GM19023 (cell line): ENCODE results near the gene KCNJ9.
A peak's percentile ranks its signal among the peaks of the same experiment; 100 is the strongest.

Source experiments
- ATAC-seq: cut with Tn5 transposase; IDR thresholded peaks from one replicate; pipeline ENCODE4 v1.9.1; 2021; ENCODE audit warnings: mild to moderate bottlenecking, moderate library complexity; ENCODE audit not compliant: unreplicated experiment

The KCNJ9 gene

DNA sequence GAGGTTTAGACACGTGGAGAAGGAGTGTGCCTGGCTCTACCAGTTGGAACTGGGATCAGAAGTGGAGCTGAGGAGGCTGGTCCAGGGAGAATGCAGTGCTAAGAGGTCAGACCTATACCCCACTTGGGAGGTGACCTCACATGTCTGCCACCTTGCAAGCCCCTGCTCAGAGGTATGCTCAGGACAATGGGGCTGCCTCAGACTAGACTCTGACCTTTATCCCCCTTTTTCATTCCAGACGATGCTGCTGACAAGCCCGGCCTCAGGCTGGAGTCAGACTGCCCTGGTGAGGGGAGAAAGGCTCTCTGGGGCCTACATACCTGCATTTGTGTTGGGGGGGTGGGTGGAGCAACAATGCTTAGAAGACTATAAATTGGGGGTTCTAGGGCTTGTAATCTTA is 16.6 kb upstream of the KCNJ9 start:
- ATAC-seq: no peak

- no peak for ATAC-seq
Measured at GRCh38 chr1:160066829-160067745, 14.3 kb upstream of the KCNJ9 start.

GRCh38 chr1:160068225-160068624 is 13.1 kb upstream of the KCNJ9 start:
- no peak for ATAC-seq

- no peak for ATAC-seq
Measured at GRCh38 chr1:160069460-160070231, 11.7 kb upstream of the KCNJ9 start, which contains the start of gene KCNJ10. Gene KCNJ10, minus strand, starts transcription at chr1:160070160. Its CDS starts 27,628 bp downstream, at chr1:160042532.

GRCh38 chr1:160070243-160071163 is 10.8 kb upstream of the KCNJ9 start:
- ATAC-seq: peak; percentile 60

GRCh38 chr1:160071289-160071688 is 10.0 kb upstream of the KCNJ9 start:
- ATAC-seq: no peak

- no peak for ATAC-seq
Measured at GRCh38 chr1:160074865-160075264, 6.5 kb upstream of the KCNJ9 start.

DNA sequence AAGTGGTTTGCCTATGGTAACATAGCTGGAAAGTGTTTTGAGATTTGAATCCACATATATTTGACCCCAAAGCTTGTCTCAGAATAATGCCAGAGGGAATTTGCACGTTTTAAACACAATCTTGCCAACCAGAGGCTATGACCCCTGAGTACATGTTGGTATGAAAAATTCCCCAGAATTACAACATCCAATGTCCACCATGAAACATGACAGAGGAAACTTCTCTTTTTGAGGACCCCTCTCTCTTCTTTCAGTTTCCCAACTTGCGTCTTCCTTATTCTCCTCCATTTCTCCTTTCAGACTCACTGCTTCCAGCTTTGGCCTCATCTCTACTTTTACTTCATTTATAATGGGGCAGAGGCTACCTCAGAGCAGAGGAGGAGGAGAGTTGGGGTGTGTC is 5.5 kb upstream of the KCNJ9 start:
- ATAC-seq: no peak

- no peak for ATAC-seq
Measured at GRCh38 chr1:160076295-160076694, 5.0 kb upstream of the KCNJ9 start.

DNA sequence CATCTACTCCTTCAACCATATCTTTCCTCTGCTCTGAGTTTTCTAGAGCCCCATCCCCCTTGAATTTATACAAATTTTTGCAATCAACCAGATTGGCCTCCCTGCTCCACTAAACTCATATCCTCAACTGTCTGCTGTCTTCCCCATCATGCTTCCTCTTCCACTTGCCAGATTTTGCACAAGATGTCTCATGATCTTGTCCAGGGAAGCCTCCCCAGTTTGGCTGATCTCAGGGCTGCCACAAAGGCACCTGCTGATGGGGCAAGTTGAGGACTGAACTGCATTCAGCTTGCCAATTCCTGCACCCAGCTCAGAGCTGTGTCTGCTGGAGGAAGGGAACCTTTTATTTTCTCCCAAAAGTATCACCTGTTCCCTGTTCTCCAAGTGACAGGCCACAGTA is 3.9 kb upstream of the KCNJ9 start:
- no peak for ATAC-seq

DNA sequence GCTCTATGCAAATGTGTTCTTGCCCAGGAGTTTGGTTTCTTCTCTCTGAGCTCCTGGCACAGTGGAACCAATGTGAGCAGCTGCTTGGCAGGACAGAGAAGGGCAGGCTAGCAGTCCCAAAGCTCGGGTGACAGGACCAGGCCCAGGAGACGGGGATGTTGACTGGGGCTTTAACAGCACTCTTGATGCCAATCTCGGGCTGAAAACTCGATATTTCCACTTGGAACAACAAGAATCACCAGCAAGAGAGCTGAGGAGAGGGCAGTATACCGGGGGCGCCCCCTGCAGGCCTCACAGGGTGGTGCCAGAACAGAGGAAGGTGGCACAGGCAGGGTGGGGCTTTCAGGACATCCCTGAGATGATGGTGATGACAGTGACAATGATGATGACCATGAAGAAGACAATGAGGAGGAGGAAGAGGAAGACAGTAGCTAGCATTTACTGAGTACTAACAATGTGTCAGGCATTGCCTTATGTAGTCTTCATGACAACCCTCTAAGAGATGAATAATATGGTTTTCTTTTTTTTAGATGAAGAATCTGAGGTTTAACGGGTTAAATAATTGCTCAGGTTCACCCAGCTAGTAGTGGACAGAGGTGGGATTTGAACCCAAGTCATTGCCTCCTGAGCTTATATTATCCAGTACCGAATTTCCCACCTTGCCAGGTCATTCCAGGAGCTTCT is 2.7 kb upstream of the KCNJ9 start:
- no peak for ATAC-seq

GRCh38 chr1:160079448-160079847 is 1.9 kb upstream of the KCNJ9 start:
- no peak for ATAC-seq

DNA sequence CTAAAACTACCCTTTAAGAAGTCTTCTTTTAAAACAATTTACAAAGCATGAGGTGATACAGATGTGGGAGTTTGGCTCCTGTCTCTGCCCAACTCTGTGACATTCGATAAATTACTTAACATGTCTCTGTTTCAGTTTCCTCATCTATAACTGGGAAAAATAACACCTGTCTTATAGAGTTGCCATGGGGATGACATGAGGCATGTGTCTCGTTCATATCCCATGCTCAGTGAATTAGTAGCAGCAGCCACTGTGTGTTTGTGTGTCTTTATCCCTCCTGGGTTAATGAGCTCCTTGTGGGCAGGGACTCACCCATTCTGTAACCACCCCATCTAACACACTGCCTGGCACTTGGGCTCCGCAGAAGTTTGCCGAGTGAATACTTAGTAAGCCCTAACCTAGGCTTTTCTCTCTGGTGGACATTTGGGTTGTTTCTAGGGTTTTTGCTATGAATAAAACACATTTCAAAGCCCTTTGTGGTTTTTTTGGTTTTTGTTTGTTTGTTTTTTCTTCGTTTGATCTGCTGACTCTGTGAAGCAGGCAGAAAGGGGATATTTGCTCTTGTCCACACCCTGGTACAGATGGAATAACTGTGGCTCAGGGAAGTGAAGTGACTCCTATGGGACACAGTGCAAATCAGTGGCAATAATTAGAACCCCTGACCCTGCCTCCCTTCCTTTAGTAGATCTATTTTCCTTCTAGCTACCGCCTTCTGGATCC is 797 bp upstream of the KCNJ9 start:
- no peak for ATAC-seq

DNA sequence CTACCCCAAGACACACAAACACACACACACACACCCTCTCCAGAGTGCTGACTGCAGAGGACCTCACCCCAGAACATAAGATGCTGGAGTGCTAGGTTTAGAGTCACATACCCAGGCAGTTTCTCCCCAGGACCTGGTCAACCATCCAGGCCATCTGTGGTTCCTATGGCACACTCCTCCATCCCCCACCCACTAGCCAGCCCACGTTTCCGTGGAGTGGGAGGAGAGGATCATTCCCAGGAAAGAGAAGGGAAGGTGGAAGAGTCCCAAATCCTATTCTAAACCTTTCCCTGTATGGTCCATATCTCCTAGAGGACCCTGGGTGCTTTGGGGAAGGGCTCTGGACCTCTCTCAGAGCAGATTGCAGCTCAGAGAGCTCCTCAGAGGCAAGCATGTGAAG is 1.1 kb downstream of the KCNJ9 start:
- no peak for ATAC-seq

GRCh38 chr1:160082926-160083325 is 1.6 kb downstream of the KCNJ9 start:
- ATAC-seq: no peak

DNA sequence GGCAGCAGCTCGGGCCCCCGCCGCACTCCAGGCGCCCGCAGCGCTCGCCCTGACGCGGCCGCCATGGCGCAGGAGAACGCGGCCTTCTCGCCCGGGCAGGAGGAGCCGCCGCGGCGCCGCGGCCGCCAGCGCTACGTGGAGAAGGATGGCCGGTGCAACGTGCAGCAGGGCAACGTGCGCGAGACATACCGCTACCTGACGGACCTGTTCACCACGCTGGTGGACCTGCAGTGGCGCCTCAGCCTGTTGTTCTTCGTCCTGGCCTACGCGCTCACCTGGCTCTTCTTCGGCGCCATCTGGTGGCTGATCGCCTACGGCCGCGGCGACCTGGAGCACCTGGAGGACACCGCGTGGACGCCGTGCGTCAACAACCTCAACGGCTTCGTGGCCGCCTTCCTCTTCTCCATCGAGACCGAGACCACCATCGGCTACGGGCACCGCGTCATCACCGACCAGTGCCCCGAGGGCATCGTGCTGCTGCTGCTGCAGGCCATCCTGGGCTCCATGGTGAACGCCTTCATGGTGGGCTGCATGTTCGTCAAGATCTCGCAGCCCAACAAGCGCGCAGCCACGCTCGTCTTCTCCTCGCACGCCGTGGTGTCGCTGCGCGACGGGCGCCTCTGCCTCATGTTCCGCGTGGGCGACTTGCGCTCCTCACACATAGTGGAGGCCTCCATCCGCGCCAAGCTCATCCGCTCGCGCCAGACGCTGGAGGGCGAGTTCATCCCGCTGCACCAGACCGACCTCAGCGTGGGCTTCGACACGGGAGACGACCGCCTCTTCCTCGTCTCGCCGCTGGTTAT is 2.8 kb downstream of the KCNJ9 start:
- peak; percentile 50 for ATAC-seq

DNA sequence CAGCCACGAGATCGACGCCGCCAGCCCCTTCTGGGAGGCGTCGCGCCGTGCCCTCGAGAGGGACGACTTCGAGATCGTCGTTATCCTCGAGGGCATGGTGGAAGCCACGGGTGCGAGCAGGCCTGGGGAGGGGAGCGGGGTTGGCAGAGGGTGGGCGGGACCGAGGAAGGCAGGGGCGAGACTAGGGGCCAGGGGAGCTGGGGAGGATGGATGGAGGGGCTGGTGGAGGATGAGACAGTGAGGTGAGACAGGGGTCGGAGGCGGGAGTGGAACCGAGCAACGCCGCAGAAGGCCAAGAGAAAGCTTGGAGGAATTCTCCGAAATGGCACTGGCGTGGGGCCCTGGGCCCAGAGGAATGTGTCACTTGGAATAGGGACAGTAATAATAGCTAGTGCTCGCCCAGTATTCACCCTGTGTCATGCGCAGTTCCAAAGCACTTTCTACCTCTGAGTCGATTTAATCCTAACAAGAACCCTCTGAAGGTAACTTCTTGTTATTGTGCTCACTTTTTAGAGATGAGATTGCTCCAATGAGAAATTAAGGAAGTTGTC is 3.5 kb downstream of the KCNJ9 start:
- ATAC-seq: no peak

GRCh38 chr1:160085686-160086455 is 4.5 kb downstream of the KCNJ9 start:
- ATAC-seq: no peak
